Activated naive CD8-positive, alpha-beta T cell (primary cell): ENCODE results near the gene CLINT1.
"Not testable (repeated sequence)": the region's sequence is repeated elsewhere in the genome, so short reads cannot be mapped to it uniquely, and the experiment has no call there.

Experiments used
- H3K27ac Mint-ChIP-seq: one replicate; pipeline ENCODE4 v1.8.0; 2021; ENCODE audit warnings: mixed read lengths
- H3K27me3 Mint-ChIP-seq: one replicate; pipeline ENCODE4 v1.8.0; 2021; ENCODE audit warnings: mixed read lengths
- H3K36me3 Mint-ChIP-seq: one replicate; pipeline ENCODE4 v1.8.0; 2021; ENCODE audit warnings: mixed read lengths
- H3K4me1 Mint-ChIP-seq: one replicate; pipeline ENCODE4 v1.8.0; 2021; ENCODE audit warnings: low read depth, mixed read lengths
- H3K4me3 Mint-ChIP-seq: one replicate; pipeline ENCODE4 v1.8.0; 2021; ENCODE audit warnings: mild to moderate bottlenecking, mixed read lengths
- H3K9me3 Mint-ChIP-seq: one replicate; pipeline ENCODE4 v1.8.0; 2021; ENCODE audit warnings: low read depth, mixed read lengths

The CLINT1 gene

DNA sequence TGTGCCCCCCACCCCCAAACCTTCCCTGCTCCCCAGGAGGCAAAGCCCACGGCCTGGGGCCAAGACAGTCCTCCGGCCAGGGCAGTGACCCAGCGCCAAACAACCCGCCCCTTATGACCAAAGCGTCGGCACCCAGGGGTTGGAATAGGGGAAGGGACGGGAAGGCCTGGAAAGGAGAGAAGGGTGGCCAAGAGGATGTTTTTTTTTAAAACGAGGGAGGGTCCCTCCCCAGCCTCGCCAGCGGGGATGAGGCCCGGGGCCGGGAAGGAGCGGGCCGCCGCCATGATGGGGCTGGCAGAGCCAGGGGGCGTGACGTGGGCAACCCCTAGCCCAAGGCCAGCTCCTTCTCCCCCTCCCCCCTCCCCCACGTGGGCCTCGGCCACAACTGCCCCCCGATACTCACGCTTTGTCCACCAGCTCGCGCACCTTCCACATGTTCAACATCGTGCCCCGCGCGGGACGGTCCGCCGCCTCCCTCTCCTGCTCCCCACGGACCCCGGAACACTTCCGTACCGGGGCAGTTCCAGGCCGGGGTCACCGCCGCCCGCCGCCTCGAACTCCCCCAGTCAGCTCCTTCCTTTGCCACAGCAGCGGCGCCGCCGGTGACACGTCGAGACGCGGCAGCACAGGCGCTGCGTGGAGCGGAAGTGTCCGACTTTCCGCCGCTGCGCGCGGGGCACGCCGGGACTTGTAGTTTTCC lies at the start of gene CLINT1:
Gene CLINT1, minus strand, starts transcription at position 619 of the 700 bp plus-strand sequence. Its CDS starts 175 bp downstream, at position 444.
- Mint-ChIP-seq H3K4me3 (peak within 1 kb of the TSS; percentile 87), H3K9me3 (no peaks in the 10 kb centered on the region)

GRCh38 chr5:157908459-157908858 lies 49.5 kb upstream of the CLINT1 start:
- Mint-ChIP-seq H3K9me3 (no peaks in the 10 kb centered on the region), H3K27ac (no peak overlapping the region)

More for the DNA sequence above, at the start of gene CLINT1:
- Mint-ChIP-seq H3K27ac (peak within 1 kb of the TSS; percentile 95), H3K4me1 (peaks cover 68% of the 10 kb centered on the region), H3K27me3 (no peaks in the 10 kb centered on the region), H3K36me3 (peaks cover 5% of the 10 kb centered on the region)

GRCh38 chr5:157907479-157907878 lies 48.5 kb upstream of the CLINT1 start:
- peaks cover 2% of the 10 kb centered on the region for H3K27me3 Mint-ChIP-seq
- no peaks in the 10 kb centered on the region for H3K4me1 Mint-ChIP-seq
- no peak overlapping the region for H3K4me3 Mint-ChIP-seq
- H3K27ac Mint-ChIP-seq, result no peak overlapping the region
- H3K9me3 Mint-ChIP-seq, result no peaks in the 10 kb centered on the region
- no peaks in the 10 kb centered on the region for H3K36me3 Mint-ChIP-seq

More at GRCh38 chr5:157908459-157908858, 49.5 kb upstream of the CLINT1 start:
- Mint-ChIP-seq H3K36me3 (no peaks in the 10 kb centered on the region), H3K4me1 (no peaks in the 10 kb centered on the region), H3K27me3 (peaks cover 2% of the 10 kb centered on the region), H3K4me3 (no peak overlapping the region)

GRCh38 chr5:157903117-157903450 lies 44.1 kb upstream of the CLINT1 start:
- Mint-ChIP-seq H3K36me3 (no peaks in the 10 kb centered on the region), H3K27ac (no peak overlapping the region), H3K27me3 (no peaks in the 10 kb centered on the region), H3K9me3 (no peaks in the 10 kb centered on the region), H3K4me3 (no peak overlapping the region), H3K4me1 (no peaks in the 10 kb centered on the region)

DNA sequence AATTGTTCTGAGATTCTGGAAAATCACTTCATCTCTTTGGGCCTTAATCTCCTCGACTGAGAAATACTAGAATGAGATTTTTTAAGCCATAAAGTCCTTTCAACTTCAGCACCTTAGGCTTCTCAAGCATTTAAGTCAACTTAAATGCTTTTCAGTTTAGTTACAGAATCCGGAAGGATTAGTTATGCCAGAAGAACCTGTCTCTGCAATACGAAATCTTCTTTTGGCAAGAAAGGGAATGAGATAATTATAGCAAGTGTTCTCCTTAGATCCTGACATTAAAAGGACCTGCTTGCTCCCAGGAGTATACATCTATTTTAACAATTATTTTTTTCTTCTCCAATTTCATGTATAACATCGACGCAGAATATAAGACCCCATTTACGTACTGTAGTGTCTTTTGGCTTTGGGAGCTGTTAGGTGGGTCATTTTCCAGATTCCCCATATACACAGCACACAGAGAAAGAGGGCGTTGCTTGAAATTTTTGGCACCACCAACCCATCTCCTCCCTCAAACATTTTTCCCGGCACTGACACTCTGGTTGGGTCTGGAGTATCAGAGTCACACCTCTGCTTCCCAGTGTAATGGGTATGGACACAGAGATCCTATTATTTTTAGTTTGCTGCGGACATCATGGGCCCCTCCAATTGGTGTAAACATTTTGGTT lies 43.6 kb upstream of the CLINT1 start:
- no peaks in the 10 kb centered on the region for H3K27me3 Mint-ChIP-seq
- no peak overlapping the region for H3K4me3 Mint-ChIP-seq
- no peaks in the 10 kb centered on the region for H3K9me3 Mint-ChIP-seq
- H3K4me1 Mint-ChIP-seq, result no peaks in the 10 kb centered on the region
- H3K27ac Mint-ChIP-seq, result no peak overlapping the region
- no peaks in the 10 kb centered on the region for H3K36me3 Mint-ChIP-seq

GRCh38 chr5:157900644-157901043 lies 41.7 kb upstream of the CLINT1 start:
- no peaks in the 10 kb centered on the region for H3K4me1 Mint-ChIP-seq
- no peak overlapping the region for H3K27ac Mint-ChIP-seq
- H3K27me3 Mint-ChIP-seq, result no peaks in the 10 kb centered on the region
- no peaks in the 10 kb centered on the region for H3K36me3 Mint-ChIP-seq
- no peaks in the 10 kb centered on the region for H3K9me3 Mint-ChIP-seq
- no peak overlapping the region for H3K4me3 Mint-ChIP-seq

DNA sequence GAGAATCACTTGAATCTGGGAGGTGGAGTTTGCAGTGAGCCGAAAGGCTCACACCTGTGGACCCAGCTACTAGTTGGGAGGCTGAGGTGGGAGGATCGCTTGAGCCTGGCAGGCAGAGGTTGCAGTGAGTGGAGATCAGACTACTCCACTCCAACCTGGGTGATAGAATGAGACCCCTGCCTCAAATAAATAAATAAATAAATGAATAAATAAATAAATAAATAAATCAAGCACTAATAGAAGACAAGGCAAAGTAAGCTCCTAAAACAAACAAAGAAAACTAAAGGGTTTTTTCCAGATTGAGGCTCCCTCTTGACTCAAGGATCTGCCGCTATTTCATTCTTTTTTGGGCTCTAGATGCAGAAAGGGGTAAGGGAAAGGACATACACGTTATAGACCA lies 34.7 kb upstream of the CLINT1 start:
- no peaks in the 10 kb centered on the region for H3K27me3 Mint-ChIP-seq
- no peaks in the 10 kb centered on the region for H3K9me3 Mint-ChIP-seq
- peaks cover 13% of the 10 kb centered on the region for H3K4me1 Mint-ChIP-seq

DNA sequence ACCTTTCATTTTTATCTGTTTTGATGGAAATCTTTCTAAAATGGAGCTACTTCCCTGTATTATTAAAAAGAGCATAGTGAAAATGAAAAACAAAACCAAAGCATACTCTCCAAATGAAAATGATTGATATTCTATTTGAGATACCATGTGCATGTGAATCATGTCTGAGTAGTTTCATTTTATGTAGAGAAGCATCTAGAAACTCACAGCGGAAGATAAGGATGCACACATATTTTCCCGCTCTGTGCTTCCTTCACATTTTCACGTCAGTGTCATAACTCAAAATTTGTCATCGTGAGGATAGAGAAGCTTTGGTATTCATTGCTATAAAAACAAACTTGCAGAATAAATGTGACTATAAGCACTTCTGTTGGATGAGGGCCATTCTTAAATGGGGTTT lies 34.0 kb upstream of the CLINT1 start:
- Mint-ChIP-seq H3K36me3 (no peaks in the 10 kb centered on the region), H3K27me3 (no peaks in the 10 kb centered on the region), H3K4me1 (peaks cover 13% of the 10 kb centered on the region), H3K4me3 (no peak overlapping the region), H3K27ac (no peak overlapping the region), H3K9me3 (no peaks in the 10 kb centered on the region)

More for the DNA sequence above, 34.7 kb upstream of the CLINT1 start:
- Mint-ChIP-seq H3K36me3 (no peaks in the 10 kb centered on the region), H3K27ac (no peak overlapping the region), H3K4me3 (no peak overlapping the region)

- H3K27me3 Mint-ChIP-seq, result no peaks in the 10 kb centered on the region
- H3K9me3 Mint-ChIP-seq, result no peaks in the 10 kb centered on the region
- no peak overlapping the region for H3K27ac Mint-ChIP-seq
These were observed 32.1 kb upstream of the CLINT1 start for GRCh38 chr5:157890836-157891597.

GRCh38 chr5:157888814-157889532 lies 30.0 kb upstream of the CLINT1 start:
- Mint-ChIP-seq H3K4me3 (no peak overlapping the region), H3K36me3 (no peaks in the 10 kb centered on the region), H3K27me3 (no peaks in the 10 kb centered on the region), H3K27ac (no peak overlapping the region), H3K4me1 (peaks cover 13% of the 10 kb centered on the region), H3K9me3 (no peaks in the 10 kb centered on the region)

More at GRCh38 chr5:157890836-157891597, 32.1 kb upstream of the CLINT1 start:
- Mint-ChIP-seq H3K4me3 (no peak overlapping the region), H3K4me1 (peaks cover 13% of the 10 kb centered on the region), H3K36me3 (no peaks in the 10 kb centered on the region)

DNA sequence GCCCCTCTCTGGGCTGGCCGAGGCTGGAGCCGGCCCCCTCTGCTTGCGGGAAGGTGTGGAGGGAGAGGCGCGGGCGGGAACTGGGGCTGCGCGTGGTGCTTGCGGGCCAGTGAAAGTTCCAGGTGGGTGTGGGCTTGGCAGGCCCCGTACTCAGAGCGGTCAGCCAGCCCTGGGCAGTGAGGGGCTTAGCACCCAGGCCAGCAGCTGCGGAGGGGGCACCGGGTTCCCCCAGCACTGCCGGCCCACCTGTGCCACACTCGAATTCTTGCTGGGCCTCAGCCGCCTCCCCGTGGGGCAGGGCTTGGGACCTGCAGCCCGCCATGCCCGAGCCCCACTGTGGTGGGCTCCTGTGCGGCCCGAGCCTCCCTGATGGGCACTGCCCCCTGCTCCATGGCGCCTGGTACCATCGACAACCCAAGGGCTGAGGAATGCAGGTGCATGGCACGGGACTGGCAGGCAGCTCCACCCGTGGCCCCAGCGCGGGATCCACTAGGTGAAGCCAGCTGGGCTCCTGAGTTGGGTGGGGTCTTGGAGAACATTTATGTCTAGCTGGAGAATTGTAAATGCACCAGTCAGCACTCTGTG lies 27.9 kb upstream of the CLINT1 start:
- H3K4me3 Mint-ChIP-seq, result no peak overlapping the region
- H3K27me3 Mint-ChIP-seq, result no peaks in the 10 kb centered on the region
- peaks cover 10% of the 10 kb centered on the region for H3K4me1 Mint-ChIP-seq
- H3K36me3 Mint-ChIP-seq, result no peaks in the 10 kb centered on the region
- no peak overlapping the region for H3K27ac Mint-ChIP-seq
- H3K9me3 Mint-ChIP-seq, result no peaks in the 10 kb centered on the region

DNA sequence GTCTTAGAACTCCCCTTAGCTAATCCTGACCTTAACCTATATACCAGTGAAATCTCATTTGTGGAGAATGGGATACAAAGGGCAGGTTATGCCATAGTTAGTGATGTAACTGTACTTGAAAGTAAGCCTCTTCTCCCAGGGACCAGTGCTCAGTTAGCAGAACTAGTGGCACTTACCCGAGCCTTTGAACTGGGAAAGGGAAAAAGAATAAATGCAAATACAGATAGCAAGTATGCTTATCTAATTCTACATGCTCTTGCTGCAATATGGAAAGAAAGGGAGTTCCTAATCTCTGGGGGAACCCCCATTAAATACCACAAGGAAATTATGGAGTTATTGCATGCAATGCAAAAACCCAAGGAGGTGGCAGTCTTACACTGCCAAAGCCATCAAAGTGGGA lies 26.1 kb upstream of the CLINT1 start:
- not testable (repeated sequence) for H3K9me3 Mint-ChIP-seq, H3K4me3 Mint-ChIP-seq, H3K27ac Mint-ChIP-seq, H3K27me3 Mint-ChIP-seq, H3K36me3 Mint-ChIP-seq, H3K4me1 Mint-ChIP-seq

GRCh38 chr5:157881498-157881897 lies 22.6 kb upstream of the CLINT1 start:
- not testable (repeated sequence) for H3K27ac Mint-ChIP-seq, H3K27me3 Mint-ChIP-seq, H3K36me3 Mint-ChIP-seq, H3K4me1 Mint-ChIP-seq, H3K9me3 Mint-ChIP-seq, H3K4me3 Mint-ChIP-seq

DNA sequence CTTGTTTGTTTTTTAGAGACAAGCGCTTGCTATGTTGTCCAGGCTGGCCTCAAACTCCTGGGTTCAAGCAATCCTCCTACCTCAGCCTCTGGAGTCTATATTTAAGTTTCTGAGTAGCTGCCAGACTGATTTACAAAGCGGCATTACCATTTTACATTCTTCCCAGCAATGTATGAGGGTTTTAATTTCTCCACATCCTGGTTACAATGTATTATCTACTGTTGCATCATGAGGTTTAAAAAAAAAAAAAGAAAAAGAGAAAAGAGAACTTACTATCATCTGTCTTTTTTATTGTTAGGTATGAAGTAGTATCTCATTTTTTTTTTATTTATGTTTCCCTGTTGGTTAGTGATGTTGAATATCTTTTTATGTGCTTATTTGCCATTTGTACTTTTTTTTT lies 18.9 kb upstream of the CLINT1 start:
- no peak overlapping the region for H3K27ac Mint-ChIP-seq
- H3K4me3 Mint-ChIP-seq, result no peak overlapping the region
- no peaks in the 10 kb centered on the region for H3K9me3 Mint-ChIP-seq
- no peaks in the 10 kb centered on the region for H3K4me1 Mint-ChIP-seq
- H3K36me3 Mint-ChIP-seq, result no peaks in the 10 kb centered on the region
- H3K27me3 Mint-ChIP-seq, result no peaks in the 10 kb centered on the region
